Measurements from ENCODE around the gene ARHGAP24.
"Not testable (repeated sequence)": the region's sequence is repeated elsewhere in the genome, so short reads cannot be mapped to it uniquely, and the experiment has no call there.

Gene ARHGAP24

DNA sequence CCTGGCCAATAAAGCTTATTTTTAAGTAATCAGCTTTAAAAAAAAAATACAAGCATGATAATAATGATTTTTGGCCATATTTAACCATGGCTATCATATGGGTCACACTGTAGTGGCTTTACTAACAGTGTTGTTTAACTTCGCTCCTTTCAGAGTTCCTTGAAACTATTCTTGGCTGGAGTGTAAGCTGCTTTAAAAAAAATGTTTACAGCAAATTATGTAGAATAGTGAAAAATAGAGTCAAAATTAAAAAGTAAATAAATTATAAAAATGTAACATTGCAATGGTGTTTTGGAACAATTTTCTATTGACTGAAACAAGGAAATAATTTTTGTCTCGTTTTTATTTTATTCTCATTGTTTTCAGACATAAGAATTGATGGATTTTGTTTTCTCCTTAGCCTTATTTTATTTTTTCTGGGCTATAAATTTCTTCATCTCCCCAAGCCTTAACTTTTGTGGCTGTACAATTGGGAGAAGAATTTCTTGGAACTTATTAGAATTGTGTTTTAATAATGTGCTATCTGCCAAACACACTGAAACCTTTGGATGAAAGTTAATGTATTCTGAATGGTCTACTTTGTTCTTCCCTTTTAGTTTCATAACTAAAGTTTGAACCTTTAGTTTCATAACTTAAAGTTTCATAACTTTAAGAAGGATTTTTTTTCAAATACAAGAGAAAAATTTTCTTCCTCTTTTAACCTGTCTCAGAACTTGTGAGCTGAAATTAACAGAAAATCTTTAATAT, 182.0 kb downstream of the ARHGAP24 start:
- DNase-seq (ENCODE audit: low read depth), result no peak

DNA sequence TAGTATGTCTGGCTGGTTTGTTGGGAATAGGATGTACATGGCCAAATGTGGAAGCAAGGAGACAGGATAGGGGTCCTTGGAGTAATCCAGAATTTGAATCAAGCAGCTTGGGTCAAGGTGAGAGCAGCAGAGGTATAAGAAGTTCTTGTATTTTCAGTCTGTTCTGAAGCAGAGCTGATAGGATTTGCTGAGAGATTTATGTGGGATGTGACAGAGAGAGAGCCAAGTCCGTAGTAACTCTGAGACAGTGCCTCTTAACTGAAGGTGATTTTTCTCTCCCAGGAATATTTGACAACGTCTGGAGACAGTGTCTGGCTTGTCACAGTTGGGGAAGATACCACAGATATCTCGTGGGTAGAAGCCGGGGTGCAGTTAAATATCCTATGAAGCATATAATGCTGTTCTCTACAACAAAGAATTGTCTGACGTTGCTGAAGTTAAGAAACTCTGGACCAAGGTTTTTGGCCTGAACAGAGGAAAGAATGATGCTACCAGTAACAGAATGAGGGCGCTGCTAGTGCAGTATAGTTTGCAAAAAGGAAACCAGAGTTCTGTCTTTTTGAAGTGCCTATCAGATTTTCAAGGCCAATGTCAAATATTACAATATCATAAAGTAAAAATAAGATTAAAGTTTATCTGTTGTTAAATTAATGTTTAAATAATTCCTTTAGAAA, 184.0 kb downstream of the ARHGAP24 start:
- DNase-seq (ENCODE audit: low read depth), result no peak

DNA sequence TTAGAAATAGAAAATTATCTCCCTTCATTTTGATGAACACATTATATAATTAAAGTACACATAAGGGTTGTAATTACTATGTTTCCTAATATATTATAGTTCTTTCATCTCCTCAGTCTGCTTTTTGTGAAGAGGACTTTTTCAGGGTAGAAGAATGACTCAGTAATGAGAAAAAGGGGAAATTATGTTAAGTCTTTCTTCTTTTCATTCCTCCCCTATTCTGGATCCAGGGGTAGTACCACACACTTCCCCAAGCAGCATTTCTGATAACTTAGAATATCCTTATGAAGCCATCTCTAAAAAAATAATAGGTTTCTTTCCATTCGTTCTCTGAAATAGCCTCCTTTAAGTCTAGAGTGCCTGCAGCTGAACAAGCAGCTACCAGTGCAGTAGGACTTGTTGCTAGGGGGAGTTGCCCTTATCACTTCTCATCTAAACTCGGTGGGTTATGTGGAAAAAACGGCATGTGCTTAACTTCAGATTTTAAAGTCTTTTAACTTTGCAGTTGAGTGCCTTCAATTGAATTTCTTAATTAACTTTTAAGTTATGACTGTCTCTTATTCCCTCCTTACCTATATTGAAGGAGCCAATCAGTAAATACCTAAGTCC, 184.8 kb downstream of the ARHGAP24 start:
- no peak for DNase-seq (ENCODE audit: low read depth)

DNA sequence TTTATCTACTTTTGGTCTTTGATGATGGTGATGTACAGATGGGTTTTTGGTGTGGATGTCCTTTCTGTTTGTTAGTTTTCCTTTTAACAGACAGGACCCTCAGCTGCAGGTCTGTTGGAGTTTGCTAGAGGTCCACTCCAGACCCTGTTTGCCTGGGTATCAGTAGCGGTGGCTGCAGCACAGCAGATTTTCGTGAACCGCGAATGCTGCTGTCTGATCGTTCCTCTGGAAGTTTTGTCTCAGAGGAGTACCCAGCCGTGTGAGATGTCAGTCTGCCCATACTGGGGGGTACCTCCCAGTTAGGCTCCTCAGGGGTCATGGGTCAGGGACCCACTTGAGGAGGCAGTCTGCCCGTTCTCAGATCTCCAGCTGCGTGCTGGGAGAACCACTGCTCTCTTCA, 191.7 kb downstream of the ARHGAP24 start:
- not testable (repeated sequence) for DNase-seq (ENCODE audit: low read depth)

DNA sequence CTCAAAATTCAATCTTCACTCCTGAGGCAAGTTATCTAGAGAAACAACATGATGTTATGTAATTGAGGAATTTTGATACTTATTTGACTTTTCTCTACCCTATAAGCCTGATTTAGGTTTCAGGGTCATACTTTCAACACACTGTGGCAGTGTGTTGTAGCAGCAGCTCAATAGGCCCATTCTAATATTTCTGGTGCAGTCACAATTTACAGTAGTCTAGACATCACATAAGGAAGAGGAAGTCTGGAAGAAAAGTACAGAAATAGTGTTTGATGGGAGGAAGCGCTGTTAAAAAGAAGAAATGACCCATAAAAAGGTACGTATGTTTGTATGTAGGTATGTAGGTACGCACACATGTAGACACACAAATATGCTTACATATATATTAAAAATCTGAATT, 194.3 kb downstream of the ARHGAP24 start:
- no peak for DNase-seq (ENCODE audit: low read depth)

DNA sequence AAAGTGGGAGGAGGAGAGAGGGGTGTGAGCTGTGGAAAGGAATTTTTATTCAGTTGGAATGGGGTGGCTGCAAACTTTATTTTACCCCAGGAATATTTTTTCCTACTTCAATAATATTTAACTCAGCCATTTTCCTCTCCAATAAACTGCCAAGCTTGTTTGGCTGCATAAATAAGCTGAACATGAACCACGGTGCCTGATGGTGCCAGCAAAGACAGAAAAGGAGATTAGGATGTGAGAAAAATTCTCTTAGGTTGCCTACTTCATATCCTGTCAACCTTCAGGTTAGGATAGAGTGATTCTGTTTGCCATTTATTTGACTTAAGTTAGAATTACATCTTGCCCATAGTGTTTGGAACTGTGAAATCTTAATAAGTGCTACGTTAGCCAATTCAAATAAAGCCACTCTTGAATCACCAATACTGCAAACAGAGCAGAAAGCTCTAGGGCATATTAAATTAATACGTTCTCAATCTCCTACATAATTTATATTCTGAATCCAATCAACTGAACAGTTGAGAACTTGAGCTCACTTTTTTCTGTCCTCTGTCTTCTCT, 195.1 kb downstream of the ARHGAP24 start:
- DNase-seq (ENCODE audit: low read depth), result no peak

DNA sequence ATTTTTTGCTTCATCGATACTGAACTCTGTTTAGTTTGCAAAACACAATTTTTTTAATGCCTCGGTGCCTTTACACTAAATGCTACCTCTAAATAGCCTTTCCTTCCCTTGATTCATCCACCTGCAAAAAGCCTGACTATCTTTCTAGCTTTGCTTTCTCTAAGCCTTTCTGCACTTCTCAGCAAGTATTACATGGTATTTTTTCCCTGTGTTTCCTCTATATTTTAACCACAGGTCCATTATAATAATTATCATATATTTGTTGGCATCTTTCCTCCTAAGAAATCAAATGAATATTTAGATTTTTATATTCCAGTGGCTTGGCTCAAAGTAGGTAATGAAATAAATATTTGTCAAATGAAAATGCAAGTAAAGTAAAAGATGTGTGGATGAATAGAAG, 196.2 kb downstream of the ARHGAP24 start:
- no peak for DNase-seq (ENCODE audit: low read depth)

DNA sequence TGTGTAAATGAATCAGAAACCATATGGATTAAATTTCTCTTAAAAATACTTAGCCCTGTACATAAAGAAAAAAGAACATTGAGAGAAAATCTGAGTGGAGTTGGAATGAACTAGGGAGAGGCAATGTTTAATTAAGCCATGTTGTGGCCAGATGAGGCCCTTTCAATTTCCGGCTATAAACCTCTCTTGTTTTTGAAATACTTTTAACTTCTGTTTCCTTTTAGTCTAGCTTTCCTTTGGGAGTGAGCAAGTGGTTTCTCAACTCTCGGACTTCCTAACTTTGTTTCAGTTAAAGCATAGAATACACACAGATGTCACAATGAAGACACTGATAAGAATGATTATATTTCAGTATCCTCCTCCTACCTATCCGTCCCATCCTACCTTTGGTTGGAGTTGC, 197.2 kb downstream of the ARHGAP24 start:
- no peak for DNase-seq (ENCODE audit: low read depth)

DNA sequence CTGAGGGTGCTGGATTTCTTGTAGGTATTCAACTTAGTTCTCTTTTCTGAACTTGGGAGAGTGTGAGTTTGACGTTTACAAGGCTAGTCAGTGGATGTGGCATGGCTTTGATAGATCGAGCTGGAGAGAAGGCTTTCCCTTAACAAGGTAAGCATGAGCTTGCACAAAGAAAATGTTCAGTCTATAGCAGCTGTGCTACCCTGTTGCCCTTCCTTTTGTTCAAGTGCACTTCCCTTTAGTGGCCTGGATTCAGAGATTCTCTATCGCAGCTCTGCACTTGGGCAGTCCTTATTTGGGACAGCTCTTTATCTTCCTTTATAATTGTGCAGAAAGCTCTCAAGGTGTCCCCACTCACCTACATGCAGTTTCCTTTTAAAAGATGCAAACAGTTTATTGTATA, 198.0 kb downstream of the ARHGAP24 start:
- no peak for DNase-seq (ENCODE audit: low read depth)

DNA sequence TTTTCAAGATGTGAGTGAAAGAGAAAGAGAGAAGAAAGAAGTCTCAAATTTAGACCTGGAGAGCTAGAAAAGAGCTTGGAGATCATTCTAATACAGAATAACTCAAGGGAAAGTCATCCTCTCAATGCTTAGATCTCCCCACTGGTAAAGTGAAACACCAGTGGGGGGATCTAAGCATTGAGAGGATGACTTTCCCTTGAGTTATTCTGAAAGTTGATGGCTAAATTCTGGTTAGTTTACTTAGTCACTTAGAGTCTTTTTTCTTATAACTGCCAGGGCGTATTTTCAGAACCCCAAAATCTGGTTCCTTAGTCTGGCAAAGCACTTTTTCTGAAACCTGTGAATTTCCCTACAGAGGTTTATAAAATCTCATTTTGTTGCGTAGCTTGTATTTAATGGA, 198.6 kb downstream of the ARHGAP24 start:
- DNase-seq (ENCODE audit: low read depth), result no peak

DNA sequence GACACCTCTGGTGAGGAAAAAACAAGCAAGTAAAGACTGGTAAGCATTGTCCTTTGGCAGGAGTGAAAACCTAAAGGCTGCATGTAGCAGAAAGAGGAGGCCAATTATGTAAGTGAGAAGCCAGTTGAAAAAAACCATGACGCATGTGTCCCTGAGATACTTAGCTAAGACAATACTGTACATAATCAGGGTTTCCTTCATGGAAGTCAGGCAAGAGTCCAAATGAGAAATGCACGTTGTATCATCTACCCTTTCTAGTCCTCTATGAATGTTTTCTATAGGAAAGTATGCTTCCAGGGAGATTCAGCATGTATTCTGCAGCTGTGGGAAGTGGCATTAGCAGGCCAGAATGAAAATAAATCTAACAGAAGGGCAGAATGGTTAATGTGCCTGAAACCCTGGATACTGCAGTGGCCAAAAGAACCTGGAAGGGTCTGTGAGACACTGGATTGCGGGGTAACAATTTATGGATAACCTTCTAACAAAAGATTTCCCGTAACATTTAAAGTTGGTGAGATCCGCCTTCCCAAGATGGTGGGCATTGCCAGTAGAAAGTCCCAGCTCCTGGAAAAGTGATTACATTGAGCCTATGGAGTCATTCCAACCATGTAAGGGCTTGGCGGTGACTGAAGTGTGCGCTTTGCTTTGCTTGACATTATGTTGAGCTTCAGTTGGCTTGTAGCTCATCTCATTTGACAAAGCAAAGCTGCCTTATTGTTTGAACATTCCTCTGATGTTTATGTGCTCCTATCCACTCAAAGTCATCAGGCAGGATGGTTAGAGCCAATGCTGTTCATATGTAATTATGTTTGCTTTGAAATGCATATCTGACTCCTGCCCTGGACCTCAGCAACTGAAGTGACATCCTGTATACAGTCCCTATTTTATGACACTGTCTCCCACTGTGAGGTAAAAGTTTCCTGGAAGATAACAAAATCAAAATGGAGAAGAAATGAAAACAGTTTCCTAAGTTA, 200.4 kb downstream of the ARHGAP24 start:
- no peak for DNase-seq (ENCODE audit: low read depth)

DNA sequence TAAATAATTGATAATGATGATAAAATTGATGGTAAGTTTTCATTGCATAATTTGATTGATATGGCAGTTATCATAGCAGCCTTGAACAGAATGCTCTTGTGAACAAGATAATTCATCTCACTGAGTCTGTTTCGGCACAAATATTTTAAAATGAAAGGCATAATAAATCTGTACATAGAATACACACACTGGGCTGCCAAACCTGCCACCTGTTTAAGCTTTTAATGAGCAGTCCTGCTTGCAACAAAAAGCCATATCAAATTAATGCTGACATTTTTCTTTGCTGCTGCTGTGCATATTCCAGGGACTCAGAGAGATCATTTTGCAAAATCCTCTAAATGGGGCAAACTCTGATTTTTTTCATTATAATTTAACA, 201.1 kb downstream of the ARHGAP24 start:
- no peak for DNase-seq (ENCODE audit: low read depth)

DNA sequence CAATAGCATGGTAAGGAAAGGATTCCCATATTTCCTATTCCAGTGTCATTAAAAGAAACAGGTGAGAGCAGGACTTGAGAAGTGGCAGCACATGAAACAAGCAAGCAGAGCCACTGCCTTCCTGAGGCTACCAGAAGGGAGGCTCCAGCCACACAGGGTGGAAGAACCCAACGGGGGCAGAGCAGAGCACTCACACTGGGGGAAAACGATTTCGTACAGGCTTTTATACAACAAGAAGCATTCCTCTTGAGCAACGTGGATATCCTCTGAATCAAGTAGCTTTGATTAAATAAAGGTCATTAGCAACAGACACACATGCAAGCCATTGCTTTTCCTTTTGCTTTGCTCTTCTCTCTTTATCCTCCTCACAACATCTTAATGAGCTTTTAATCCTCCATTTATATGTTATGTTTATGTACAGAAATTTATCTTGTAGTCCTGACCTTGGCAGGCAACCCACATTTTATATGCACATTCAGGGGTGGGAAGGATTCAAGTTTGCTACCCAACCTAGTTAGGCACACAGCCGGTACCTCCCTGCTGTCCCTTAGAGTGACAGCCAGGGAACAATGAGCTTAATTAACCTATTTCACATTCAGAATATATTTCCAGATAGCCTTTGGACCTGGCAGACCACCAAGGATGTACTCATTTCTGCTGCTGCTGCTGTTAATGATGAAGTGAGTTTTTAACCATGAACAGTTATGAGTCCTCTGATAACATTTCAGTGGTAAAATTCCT, 202.1 kb downstream of the ARHGAP24 start:
- no peak for DNase-seq (ENCODE audit: low read depth)

DNA sequence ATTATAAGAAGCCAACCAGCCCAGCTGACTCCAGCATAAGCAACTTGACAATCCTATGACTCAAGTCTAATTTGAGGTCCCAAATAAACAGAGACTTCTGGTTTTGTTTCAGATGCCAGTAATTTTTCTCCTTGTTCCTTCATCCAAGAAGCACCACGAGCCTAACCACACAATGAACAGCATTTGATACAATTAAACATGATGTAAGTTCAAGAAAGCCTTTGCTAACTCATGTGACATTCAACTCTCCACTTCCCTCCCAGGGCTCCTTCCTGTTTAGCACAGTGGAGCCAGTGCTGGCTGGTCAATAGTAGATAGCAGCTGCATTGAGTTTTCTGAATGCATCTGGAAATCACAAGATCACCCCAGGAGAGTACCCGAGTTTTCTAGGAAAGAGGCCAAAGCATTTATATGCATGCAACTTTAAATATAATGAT, 206.3 kb downstream of the ARHGAP24 start:
- DNase-seq (ENCODE audit: low read depth), result no peak

DNA sequence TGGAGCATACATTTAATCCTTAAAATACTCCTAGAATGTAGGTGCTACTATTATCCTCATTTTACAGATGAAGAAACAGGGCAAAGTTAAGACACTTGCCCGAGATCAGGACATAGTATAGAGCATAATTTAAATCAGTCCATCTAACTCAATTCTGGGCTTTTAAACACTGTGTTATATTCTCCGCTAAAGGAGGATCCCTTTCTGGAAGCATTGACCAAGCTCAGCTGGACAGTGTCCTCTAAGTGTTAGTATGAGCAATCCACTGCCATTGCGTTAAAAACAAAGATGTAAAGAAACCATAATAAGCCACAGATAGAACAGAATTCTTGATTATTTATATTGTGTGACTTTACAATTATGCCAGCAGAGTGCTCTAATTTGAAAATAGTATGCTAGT, 207.0 kb downstream of the ARHGAP24 start:
- no peak for DNase-seq (ENCODE audit: low read depth)

DNA sequence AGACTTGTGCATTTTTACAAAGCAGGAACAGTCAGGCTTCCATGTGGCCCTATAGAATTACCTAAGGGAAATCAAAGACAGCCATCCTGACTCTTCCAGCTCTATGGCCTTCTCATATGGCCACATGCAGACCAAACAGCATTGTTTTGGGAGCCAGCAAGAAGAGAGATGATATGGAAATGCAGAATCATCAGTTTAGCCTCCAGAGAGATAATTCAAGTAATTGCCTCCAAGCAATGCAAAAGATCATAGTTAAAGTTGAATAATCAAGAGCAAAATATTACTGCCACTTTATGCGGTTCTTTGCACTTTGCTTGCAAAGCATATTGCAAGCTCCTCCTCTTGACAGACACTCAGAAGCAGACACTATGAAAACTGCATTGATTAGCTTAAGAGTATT, 207.4 kb downstream of the ARHGAP24 start:
- no peak for DNase-seq (ENCODE audit: low read depth)

DNA sequence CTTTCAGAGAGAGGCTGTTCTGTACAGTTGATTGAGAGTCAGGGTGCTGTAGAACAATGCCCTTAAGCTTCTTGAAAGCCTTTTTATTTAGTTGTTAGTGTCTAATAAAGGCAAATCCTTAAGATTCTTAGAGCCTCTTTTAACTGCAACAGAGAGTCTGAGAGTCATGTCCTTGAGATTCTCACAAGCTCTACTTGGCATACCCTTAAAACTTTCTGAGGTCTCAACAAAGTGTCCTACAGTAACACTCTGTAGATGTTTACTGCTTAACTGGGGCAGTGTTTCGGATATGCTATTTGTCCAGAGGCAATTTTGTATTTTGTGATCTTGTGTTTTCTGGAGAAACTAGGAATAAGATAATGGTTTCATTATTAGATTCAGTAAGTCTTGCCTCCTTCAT, 209.7 kb downstream of the ARHGAP24 start:
- DNase-seq (ENCODE audit: low read depth), result no peak

DNA sequence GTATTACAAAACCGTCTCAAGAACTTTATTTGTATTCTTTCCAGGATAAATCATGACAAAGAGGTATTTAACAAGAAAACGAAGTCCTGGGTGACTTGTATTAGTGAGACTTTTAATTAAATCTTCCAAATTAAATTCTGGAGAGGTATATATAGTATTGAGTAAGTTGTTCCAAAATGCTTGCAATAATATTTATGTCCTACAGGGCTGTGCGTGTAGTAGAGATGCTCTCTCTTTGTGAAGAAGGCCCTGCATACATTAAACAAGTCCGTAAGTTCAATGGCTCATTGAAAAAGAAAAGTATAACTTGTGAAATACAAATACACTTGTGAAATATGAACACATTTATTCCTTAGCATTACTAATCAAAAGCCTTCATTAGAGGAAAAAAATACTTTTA, 211.4 kb downstream of the ARHGAP24 start:
- no peak for DNase-seq (ENCODE audit: low read depth)

DNA sequence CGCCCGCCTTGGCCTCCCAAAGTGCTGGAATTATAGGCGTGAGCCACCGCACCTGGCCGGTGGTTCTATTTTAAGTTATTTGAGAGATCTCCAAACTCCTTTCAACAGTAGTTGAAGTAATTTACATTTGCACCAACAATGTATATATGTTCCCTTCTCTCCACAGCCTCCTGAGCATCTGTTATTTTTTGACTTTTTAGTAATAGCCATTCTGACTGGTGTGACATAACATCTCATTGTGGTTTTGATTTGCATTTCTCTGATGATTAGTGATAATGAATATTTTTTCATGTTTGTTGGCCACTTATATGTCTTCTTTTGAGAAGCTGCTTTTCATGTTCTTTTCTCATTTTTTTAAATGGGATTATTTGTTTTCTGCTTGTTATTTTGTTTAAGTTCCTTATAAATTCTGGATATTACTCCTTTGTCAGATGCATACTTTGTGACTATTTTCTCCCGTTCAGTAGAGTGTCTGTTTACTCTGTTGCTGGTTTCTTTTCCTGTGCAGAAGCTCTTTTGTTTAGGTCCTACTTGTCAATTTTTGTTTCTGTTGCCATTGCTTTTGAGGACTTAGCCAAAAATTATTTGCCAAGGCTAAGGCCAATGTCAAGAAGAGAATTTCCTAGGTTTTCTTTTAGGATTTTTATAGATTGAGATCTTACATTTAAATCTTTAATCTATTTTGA, 213.2 kb downstream of the ARHGAP24 start:
- no peak for DNase-seq (ENCODE audit: low read depth)

DNA sequence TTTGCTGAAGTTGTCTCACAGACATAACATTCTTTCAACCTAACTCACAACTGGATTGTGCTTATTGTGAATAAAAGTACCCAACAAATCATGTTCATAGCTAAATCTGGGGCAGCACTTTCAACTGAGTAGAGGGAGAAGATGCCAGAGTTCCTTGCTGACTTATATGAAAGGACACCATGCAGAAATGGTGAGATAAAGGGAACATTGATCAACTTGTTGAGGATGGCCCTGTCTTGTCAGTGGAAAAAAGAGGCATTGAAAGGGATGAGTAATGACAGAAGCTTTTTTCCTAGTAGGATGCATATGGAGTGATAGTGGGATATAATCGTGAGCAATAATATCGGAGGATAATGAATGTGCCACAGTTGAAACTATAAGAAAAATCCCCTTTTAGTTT, 221.7 kb downstream of the ARHGAP24 start:
- no peak for DNase-seq (ENCODE audit: low read depth)

DNA sequence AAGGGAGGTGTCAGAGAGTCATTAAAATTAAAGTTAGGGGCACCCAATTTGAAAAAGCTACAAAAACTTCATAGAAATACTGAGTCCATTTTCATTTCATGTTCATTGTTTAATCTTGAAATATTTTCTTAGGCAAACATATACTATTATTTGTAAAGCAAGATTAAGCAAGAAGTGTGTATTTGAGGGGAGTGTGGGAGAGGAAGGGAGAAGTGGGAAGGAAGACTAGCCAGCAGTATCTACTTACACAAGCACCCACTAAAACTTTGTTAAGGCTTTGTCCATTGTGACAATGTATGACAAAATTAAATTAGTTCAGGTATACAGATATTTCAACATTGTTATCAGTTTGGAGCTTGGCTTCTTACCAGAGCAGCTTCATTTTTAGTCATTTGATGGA, 222.9 kb downstream of the ARHGAP24 start:
- no peak for DNase-seq (ENCODE audit: low read depth)

All from activated T-cell treated with anti-CD3 and anti-CD28 coated beads for 48 hours (primary cell).